GM23338 (cell line): ENCODE data around the gene TMEM144. TPM values are rescaled to one million over a fixed set of nuclear protein-coding genes. Genes with fewer than 3 reads are reported as not detected.

Experiments
- ATAC-seq: fragments of 200-7000 bp; cut with Tn5 transposase; 3 replicates; pipeline ENCODE4 v1.9.1; 2020
- DNase-seq: peaks from one replicate; pipeline ENCODE4 v3.0.0-alpha.2; 2015; ENCODE audit warnings: low spot score
- H2AFZ ChIP-seq: fragments of 200-600 bp; sonication (generic); 2 replicates; pipeline ENCODE4 v1.8.0; 2016; ENCODE audit warnings: antibody characterized with exemption, mild to moderate bottlenecking, moderate library complexity
- H3F3A ChIP-seq: fragments of 200-600 bp; sonication (generic); replicated peaks from 2 replicates; pipeline ENCODE4 v1.8.0; 2017; ENCODE audit warnings: antibody characterized with exemption, mixed run types, low read depth
- H3K27ac ChIP-seq: fragments of 200-600 bp; sonication (generic); 2 replicates; pipeline ENCODE4 v1.6.1; 2016; ENCODE audit warnings: low read depth
- H3K27me3 ChIP-seq: fragments of 200-600 bp; sonication (generic); 2 replicates; pipeline ENCODE4 v1.8.0; 2016; ENCODE audit warnings: mild to moderate bottlenecking, mixed run types, moderate library complexity; ENCODE audit not compliant: insufficient read depth
- H3K36me3 ChIP-seq: fragments of 200-600 bp; sonication (generic); 2 replicates; pipeline ENCODE4 v1.8.0; 2016; ENCODE audit warnings: mild to moderate bottlenecking; ENCODE audit not compliant: insufficient read depth
- H3K4me1 ChIP-seq: fragments of 200-600 bp; sonication (generic); 2 replicates; pipeline ENCODE4 v1.8.0; 2016; ENCODE audit warnings: mild to moderate bottlenecking, moderate library complexity; ENCODE audit not compliant: insufficient read depth
- H3K4me2 ChIP-seq: fragments of 200-600 bp; sonication (generic); 2 replicates; pipeline ENCODE4 v1.7.1; 2017; ENCODE audit warnings: mixed run types
- H3K4me3 ChIP-seq: fragments of 200-600 bp; sonication (generic); 2 replicates; pipeline ENCODE4 v1.6.1; 2016; ENCODE audit warnings: mixed run types
- H3K79me2 ChIP-seq: fragments of 200-600 bp; sonication (generic); replicated peaks from 2 replicates; pipeline ENCODE4 v1.8.0; 2017; ENCODE audit warnings: mild to moderate bottlenecking; ENCODE audit not compliant: insufficient read depth
- H3K9me2 ChIP-seq: fragments of 200-600 bp; sonication (generic); 2 replicates; pipeline ENCODE4 v1.8.0; 2017; ENCODE audit not compliant: insufficient read depth
- H4K20me1 ChIP-seq: fragments of 200-600 bp; sonication (generic); replicated peaks from 2 replicates; pipeline ENCODE4 v1.8.0; 2017; ENCODE audit warnings: mild to moderate bottlenecking; ENCODE audit not compliant: insufficient read depth
- H3K27ac Mint-ChIP-seq: 2 replicates; pipeline ENCODE4 v1.8.0; 2020; ENCODE audit warnings: inconsistent platforms, mild to moderate bottlenecking, moderate library complexity, mixed read lengths
- H3K27me3 Mint-ChIP-seq: 3 replicates; pipeline ENCODE4 v1.8.0; 2022; ENCODE audit warnings: low read depth, mild to moderate bottlenecking, moderate library complexity, mixed read lengths, inconsistent platforms; ENCODE audit not compliant: insufficient read depth, poor library complexity
- H3K36me3 Mint-ChIP-seq: 3 replicates; pipeline ENCODE4 v1.8.0; 2021; ENCODE audit warnings: low read depth, mild to moderate bottlenecking, inconsistent platforms, moderate library complexity, mixed read lengths
- H3K4me1 Mint-ChIP-seq: 3 replicates; pipeline ENCODE4 v1.8.0; 2020; ENCODE audit warnings: mild to moderate bottlenecking, inconsistent platforms, mixed read lengths
- H3K4me3 Mint-ChIP-seq: 3 replicates; pipeline ENCODE4 v1.8.0; 2021; ENCODE audit warnings: moderate library complexity, mild to moderate bottlenecking, inconsistent platforms, mixed read lengths
- H3K9me3 Mint-ChIP-seq: 3 replicates; pipeline ENCODE4 v1.8.0; 2020; ENCODE audit warnings: moderate library complexity, mild to moderate bottlenecking, inconsistent platforms, mixed read lengths
- CREB1 ChIP-seq: fragments of 250-450 bp; sonication (Bioruptor Pico); IDR thresholded peaks from 2 replicates; pipeline ENCODE4 v1.5.0; 2020; ENCODE audit warnings: low read depth, mild to moderate bottlenecking, moderate library complexity
- EZH2 ChIP-seq: fragments of 200-600 bp; sonication (generic); IDR thresholded peaks from one replicate; pipeline ENCODE4 v1.8.0; 2017; ENCODE audit warnings: antibody characterized with exemption, mild to moderate bottlenecking, low read depth; ENCODE audit not compliant: unreplicated experiment
- EZH2phosphoT487 ChIP-seq: fragments of 200-600 bp; sonication (generic); IDR thresholded peaks from one replicate; pipeline ENCODE4 v1.8.1; 2018; ENCODE audit warnings: antibody characterized with exemption; ENCODE audit not compliant: unreplicated experiment
- NANOG ChIP-seq: IDR thresholded peaks from 2 replicates; pipeline ENCODE4 v1.6.1; 2016; ENCODE audit warnings: antibody characterized with exemption, borderline replicate concordance
- STAT1 ChIP-seq: IDR thresholded peaks from one replicate; pipeline ENCODE4 v1.6.1; 2016; ENCODE audit warnings: antibody characterized with exemption; ENCODE audit not compliant: unreplicated experiment
- ZNF114 ChIP-seq: fragments of 250-450 bp; sonication (Bioruptor Pico); IDR thresholded peaks from 2 replicates; pipeline ENCODE4 v1.5.0; 2020; ENCODE audit warnings: mild to moderate bottlenecking, moderate library complexity
- ZNF331 ChIP-seq: fragments of 250-450 bp; sonication (Bioruptor Pico); IDR thresholded peaks from 2 replicates; pipeline ENCODE4 v1.5.0; 2020; ENCODE audit warnings: low read depth, mild to moderate bottlenecking, moderate library complexity
- polyA plus RNA-seq: library from polyadenylated mRNA; unstranded; fragments of >200 nt; fragmentation: Nextera tagmentation; extraction: Ambion mirVana; gene quantifications from 2 replicates; pipeline ENCODE4 v1.2.1, GENCODE V29; 2016
- total RNA-seq: library from RNA; depleted of rRNA; stranded (reverse); fragments of >200 nt; shearing (Covaris generic); gene quantifications from 2 replicates; pipeline ENCODE4 v1.2.3, GENCODE V29; 2014
- TF ChIP-seq, protein P1 (sequence below): IDR thresholded peaks from one replicate; pipeline ENCODE4 v1.6.1; 2018; ENCODE audit warnings: antibody characterized with exemption; ENCODE audit not compliant: unreplicated experiment
- TF ChIP-seq, protein P2 (sequence below), 2 experiments: fragments of 200-600 bp in 1 of 2; sonication (generic) in 1 of 2; conservative IDR thresholded peaks; 2 replicates each; pipeline versions ENCODE4 v1.5.1 to v1.6.1; 2016 to 2017; ENCODE audit warnings: antibody characterized with exemption in 2 of 2, low read depth in 2 of 2, mild to moderate bottlenecking in 2 of 2, moderate library complexity in 1 of 2
- TF ChIP-seq, protein P3 (sequence below): fragments of 250-450 bp; sonication (Bioruptor Pico); IDR thresholded peaks from 2 replicates; pipeline ENCODE4 v1.5.0; 2020; ENCODE audit warnings: mild to moderate bottlenecking, moderate library complexity

Gene TMEM144
- total and polyA plus RNA-seq, 2 experiments from 2014 or later, result 1.3 to 1.7 TPM

DNA sequence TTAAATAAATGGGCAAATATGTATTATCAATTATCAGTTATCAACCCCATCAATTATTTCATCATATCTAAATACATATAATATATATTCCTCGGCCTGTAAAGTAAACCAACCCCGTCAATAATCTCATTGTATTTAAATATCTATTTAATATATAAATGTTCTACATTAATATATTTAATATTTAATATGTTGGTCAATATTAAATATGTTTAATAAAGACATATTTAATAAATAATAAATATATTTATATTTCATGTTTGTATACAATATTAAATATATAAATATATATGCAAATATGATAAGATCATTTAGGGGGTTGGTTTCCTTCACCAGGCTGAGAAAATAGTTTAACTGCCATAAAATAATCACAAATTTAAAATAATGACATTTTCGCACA lies 6.4 kb upstream of the TMEM144 start:
- 0 out of 2 replicates have a peak, but pooled peaks cover 5% of the 10 kb centered on the region for H3K9me2 ChIP-seq
- no peaks in the 10 kb centered on the region for H4K20me1 ChIP-seq
- ATAC-seq (no peak), DNase-seq (no peak)
- H3K27me3 Mint-ChIP-seq, result no peaks in the 10 kb centered on the region
- no peaks in the 10 kb centered on the region for H3K4me1 ChIP-seq
- TF ChIP-seq ZNF331 (CRISPR knock-in tag) (no peak), STAT1 (no peak), NANOG (no peak), ZNF114 (CRISPR knock-in tag) (no peak)
- TF ChIP-seq, protein P1, sequence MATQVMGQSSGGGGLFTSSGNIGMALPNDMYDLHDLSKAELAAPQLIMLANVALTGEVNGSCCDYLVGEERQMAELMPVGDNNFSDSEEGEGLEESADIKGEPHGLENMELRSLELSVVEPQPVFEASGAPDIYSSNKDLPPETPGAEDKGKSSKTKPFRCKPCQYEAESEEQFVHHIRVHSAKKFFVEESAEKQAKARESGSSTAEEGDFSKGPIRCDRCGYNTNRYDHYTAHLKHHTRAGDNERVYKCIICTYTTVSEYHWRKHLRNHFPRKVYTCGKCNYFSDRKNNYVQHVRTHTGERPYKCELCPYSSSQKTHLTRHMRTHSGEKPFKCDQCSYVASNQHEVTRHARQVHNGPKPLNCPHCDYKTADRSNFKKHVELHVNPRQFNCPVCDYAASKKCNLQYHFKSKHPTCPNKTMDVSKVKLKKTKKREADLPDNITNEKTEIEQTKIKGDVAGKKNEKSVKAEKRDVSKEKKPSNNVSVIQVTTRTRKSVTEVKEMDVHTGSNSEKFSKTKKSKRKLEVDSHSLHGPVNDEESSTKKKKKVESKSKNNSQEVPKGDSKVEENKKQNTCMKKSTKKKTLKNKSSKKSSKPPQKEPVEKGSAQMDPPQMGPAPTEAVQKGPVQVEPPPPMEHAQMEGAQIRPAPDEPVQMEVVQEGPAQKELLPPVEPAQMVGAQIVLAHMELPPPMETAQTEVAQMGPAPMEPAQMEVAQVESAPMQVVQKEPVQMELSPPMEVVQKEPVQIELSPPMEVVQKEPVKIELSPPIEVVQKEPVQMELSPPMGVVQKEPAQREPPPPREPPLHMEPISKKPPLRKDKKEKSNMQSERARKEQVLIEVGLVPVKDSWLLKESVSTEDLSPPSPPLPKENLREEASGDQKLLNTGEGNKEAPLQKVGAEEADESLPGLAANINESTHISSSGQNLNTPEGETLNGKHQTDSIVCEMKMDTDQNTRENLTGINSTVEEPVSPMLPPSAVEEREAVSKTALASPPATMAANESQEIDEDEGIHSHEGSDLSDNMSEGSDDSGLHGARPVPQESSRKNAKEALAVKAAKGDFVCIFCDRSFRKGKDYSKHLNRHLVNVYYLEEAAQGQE, result no peak
- no peaks in the 10 kb centered on the region; the same call in 2 of the 3 replicates for H3K9me3 Mint-ChIP-seq
- no peaks in the 10 kb centered on the region for H3K27me3 ChIP-seq
- no peak overlapping the region for H3K27ac ChIP-seq
- no peak overlapping the region for H3K4me3 Mint-ChIP-seq
- no peaks in the 10 kb centered on the region for H3K4me1 Mint-ChIP-seq
- no peaks in the 10 kb centered on the region for H3K36me3 Mint-ChIP-seq
- H3K27ac Mint-ChIP-seq, result no peak overlapping the region
- H3K4me3 ChIP-seq, result no peak overlapping the region
- H3K36me3 ChIP-seq, result no peaks in the 10 kb centered on the region
- no peak overlapping the region for H2AFZ ChIP-seq
- H3F3A ChIP-seq, result no peaks in the 10 kb centered on the region
- no peaks in the 10 kb centered on the region for H3K79me2 ChIP-seq
- H3K4me2 ChIP-seq, result no peak overlapping the region

DNA sequence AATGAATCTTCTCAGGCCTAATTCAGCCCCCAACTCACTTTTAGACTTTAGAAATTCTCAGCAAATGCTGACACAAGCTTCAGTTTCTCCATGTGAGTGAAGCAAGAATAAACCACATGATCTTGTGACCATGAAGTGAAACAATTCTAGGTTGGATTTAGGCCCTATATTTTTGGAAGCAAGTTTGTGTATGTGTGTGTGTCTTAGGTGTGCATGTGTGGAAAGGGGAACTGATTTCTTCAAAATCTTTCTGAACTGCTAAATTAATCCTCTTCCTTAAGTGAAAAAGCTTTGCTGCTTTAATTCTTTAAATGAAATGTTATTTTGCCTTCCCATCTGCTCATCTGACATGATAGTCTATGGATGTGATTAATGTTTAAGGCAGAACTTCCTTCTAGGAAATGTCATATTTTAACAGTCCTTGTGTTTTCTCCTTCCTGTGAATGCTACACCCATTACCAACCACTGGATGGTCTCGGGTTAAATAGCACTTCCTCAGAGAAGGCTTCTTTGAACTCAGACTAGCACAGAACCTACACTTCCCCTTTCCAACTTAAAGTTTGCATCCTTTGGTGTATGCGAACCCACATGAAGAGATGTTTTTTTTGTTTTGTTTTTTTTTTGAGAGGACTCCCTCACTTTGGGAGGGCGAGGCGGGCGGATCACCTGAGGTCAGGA lies 1.2 kb upstream of the TMEM144 start:
- Mint-ChIP-seq H3K4me3 (no peak overlapping the region), H3K36me3 (no peaks in the 10 kb centered on the region), H3K27me3 (peaks cover 2% of the 10 kb centered on the region), H3K9me3 (no peaks in the 10 kb centered on the region; the same call in 2 of the 3 replicates), H3K27ac (no peak overlapping the region), H3K4me1 (peaks cover 14% of the 10 kb centered on the region; the same call in 2 of the 3 replicates)
- Histone ChIP-seq H3K27me3 (no peaks in the 10 kb centered on the region), H3K27ac (no peak overlapping the region), H3K4me2 (no peak overlapping the region), H3K4me1 (no peaks in the 10 kb centered on the region), H3K4me3 (no peak overlapping the region), H2AFZ (no peak overlapping the region), H3K36me3 (no peaks in the 10 kb centered on the region), H3K79me2 (no peaks in the 10 kb centered on the region), H3F3A (no peaks in the 10 kb centered on the region), H3K9me2 (no peaks in the 10 kb centered on the region), H4K20me1 (no peaks in the 10 kb centered on the region)
- peak; percentile 14 for DNase-seq
- ATAC-seq, result no peak
- TF ChIP-seq EZH2phosphoT487 (no peak), CREB1 (no peak), EZH2 (no peak)
- TF ChIP-seq, protein P2, sequence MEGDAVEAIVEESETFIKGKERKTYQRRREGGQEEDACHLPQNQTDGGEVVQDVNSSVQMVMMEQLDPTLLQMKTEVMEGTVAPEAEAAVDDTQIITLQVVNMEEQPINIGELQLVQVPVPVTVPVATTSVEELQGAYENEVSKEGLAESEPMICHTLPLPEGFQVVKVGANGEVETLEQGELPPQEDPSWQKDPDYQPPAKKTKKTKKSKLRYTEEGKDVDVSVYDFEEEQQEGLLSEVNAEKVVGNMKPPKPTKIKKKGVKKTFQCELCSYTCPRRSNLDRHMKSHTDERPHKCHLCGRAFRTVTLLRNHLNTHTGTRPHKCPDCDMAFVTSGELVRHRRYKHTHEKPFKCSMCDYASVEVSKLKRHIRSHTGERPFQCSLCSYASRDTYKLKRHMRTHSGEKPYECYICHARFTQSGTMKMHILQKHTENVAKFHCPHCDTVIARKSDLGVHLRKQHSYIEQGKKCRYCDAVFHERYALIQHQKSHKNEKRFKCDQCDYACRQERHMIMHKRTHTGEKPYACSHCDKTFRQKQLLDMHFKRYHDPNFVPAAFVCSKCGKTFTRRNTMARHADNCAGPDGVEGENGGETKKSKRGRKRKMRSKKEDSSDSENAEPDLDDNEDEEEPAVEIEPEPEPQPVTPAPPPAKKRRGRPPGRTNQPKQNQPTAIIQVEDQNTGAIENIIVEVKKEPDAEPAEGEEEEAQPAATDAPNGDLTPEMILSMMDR (conservative IDR thresholded peaks at IDR 0.05; ENCODE audit: low read depth in 2 of 2), result no peak
- TF ChIP-seq, protein P3, sequence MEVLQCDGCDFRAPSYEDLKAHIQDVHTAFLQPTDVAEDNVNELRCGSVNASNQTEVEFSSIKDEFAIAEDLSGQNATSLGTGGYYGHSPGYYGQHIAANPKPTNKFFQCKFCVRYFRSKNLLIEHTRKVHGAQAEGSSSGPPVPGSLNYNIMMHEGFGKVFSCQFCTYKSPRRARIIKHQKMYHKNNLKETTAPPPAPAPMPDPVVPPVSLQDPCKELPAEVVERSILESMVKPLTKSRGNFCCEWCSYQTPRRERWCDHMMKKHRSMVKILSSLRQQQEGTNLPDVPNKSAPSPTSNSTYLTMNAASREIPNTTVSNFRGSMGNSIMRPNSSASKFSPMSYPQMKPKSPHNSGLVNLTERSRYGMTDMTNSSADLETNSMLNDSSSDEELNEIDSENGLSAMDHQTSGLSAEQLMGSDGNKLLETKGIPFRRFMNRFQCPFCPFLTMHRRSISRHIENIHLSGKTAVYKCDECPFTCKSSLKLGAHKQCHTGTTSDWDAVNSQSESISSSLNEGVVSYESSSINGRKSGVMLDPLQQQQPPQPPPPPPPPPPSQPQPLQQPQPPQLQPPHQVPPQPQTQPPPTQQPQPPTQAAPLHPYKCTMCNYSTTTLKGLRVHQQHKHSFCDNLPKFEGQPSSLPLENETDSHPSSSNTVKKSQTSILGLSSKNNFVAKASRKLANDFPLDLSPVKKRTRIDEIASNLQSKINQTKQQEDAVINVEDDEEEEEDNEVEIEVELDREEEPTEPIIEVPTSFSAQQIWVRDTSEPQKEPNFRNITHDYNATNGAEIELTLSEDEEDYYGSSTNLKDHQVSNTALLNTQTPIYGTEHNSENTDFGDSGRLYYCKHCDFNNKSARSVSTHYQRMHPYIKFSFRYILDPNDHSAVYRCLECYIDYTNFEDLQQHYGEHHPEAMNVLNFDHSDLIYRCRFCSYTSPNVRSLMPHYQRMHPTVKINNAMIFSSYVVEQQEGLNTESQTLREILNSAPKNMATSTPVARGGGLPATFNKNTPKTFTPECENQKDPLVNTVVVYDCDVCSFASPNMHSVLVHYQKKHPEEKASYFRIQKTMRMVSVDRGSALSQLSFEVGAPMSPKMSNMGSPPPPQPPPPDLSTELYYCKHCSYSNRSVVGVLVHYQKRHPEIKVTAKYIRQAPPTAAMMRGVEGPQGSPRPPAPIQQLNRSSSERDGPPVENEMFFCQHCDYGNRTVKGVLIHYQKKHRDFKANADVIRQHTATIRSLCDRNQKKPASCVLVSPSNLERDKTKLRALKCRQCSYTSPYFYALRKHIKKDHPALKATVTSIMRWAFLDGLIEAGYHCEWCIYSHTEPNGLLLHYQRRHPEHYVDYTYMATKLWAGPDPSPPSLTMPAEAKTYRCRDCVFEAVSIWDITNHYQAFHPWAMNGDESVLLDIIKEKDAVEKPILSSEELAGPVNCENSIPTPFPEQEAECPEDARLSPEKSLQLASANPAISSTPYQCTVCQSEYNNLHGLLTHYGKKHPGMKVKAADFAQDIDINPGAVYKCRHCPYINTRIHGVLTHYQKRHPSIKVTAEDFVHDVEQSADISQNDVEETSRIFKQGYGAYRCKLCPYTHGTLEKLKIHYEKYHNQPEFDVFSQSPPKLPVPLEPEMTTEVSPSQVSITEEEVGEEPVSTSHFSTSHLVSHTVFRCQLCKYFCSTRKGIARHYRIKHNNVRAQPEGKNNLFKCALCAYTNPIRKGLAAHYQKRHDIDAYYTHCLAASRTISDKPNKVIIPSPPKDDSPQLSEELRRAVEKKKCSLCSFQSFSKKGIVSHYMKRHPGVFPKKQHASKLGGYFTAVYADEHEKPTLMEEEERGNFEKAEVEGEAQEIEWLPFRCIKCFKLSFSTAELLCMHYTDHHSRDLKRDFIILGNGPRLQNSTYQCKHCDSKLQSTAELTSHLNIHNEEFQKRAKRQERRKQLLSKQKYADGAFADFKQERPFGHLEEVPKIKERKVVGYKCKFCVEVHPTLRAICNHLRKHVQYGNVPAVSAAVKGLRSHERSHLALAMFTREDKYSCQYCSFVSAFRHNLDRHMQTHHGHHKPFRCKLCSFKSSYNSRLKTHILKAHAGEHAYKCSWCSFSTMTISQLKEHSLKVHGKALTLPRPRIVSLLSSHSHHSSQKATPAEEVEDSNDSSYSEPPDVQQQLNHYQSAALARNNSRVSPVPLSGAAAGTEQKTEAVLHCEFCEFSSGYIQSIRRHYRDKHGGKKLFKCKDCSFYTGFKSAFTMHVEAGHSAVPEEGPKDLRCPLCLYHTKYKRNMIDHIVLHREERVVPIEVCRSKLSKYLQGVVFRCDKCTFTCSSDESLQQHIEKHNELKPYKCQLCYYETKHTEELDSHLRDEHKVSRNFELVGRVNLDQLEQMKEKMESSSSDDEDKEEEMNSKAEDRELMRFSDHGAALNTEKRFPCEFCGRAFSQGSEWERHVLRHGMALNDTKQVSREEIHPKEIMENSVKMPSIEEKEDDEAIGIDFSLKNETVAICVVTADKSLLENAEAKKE (CRISPR knock-in tag), result no peak
